Measurements from ENCODE around the gene SAMD9. TPM values are rescaled to one million over a fixed set of nuclear protein-coding genes. Genes with fewer than 3 reads are reported as not detected.
A peak's percentile ranks its signal among the peaks of the same experiment; 100 is the strongest.

Gene SAMD9
- total RNA-seq, 1 experiment from 2014 or later, result 1.9 TPM

GRCh38 chr7:93055543-93056107 lies 62.2 kb downstream of the SAMD9 start:
- Histone ChIP-seq H3K36me3 (ENCODE audit: insufficient read depth, low read length, poor library complexity, severe bottlenecking) (no peaks in the 10 kb centered on the region), H3K27ac (ENCODE audit: low read depth, low read length, poor library complexity, severe bottlenecking) (no peak overlapping the region), H3K27me3 (replicated peaks; ENCODE audit: insufficient read depth, low read depth, low read length, poor library complexity) (peaks cover 30% of the 10 kb centered on the region), H3K4me1 (ENCODE audit: insufficient read depth, low read length, poor library complexity, severe bottlenecking) (no peaks in the 10 kb centered on the region), H3K9me3 (ENCODE audit: low read depth, low read length, poor library complexity, severe bottlenecking) (no peaks in the 10 kb centered on the region), H3K4me3 (ENCODE audit: low read depth, low read length, poor library complexity, severe bottlenecking) (no peak overlapping the region)
- ChIA-PET CTCF (no interaction called here), POLR2A (ENCODE audit: low non-redundant PET) (no interaction called here)
- TF ChIP-seq, protein P1, sequence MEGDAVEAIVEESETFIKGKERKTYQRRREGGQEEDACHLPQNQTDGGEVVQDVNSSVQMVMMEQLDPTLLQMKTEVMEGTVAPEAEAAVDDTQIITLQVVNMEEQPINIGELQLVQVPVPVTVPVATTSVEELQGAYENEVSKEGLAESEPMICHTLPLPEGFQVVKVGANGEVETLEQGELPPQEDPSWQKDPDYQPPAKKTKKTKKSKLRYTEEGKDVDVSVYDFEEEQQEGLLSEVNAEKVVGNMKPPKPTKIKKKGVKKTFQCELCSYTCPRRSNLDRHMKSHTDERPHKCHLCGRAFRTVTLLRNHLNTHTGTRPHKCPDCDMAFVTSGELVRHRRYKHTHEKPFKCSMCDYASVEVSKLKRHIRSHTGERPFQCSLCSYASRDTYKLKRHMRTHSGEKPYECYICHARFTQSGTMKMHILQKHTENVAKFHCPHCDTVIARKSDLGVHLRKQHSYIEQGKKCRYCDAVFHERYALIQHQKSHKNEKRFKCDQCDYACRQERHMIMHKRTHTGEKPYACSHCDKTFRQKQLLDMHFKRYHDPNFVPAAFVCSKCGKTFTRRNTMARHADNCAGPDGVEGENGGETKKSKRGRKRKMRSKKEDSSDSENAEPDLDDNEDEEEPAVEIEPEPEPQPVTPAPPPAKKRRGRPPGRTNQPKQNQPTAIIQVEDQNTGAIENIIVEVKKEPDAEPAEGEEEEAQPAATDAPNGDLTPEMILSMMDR (conservative IDR thresholded peaks at IDR 0.05; ENCODE audit: low read depth, low read length), result peak; percentile 80
- TF ChIP-seq EZH2 (IDR thresholded peaks at IDR 0.05; ENCODE audit: borderline replicate concordance, low read depth, low read length, poor library complexity, severe bottlenecking), result no peak
- intact Hi-C loops (cut with micrococcal nuclease; ENCODE audit: unreplicated experiment), result loop anchor here (2.0 kb wide), 3 partner anchors 221 to 435 kb away; no protein-coding TSS in a partner anchor
- no TSS peak for BruUV-seq (replicated peaks)
- peak; percentile 62 for DNase-seq (ENCODE audit: low spot score)

DNA sequence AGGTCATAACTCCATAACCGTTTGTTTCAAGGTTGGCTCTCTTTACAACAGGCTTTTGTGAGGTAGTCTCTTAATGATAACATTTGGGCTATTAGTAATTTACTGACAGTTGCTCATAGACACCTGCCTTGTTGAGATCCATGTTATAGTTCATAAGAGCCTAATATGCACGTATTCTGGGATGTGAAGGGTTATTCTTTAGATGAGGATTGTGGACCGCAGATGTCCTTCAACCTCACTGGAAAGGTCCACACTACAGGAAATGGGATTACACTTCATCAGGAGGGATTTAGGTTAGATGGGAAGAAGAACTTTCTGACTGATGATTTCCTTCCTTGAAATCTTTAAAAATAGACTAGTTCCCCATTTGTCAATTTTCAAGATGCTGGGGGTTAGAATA lies 62.8 kb downstream of the SAMD9 start:
- ChIA-PET CTCF (no interaction called here), POLR2A (ENCODE audit: low non-redundant PET) (no interaction called here)
- no peak for DNase-seq (ENCODE audit: low spot score)
- no peak overlapping the region for H3K4me3 ChIP-seq (ENCODE audit: low read depth, low read length, poor library complexity, severe bottlenecking)
- no peak for TF ChIP-seq EZH2 (IDR thresholded peaks at IDR 0.05; ENCODE audit: borderline replicate concordance, low read depth, low read length, poor library complexity, severe bottlenecking)
- TF ChIP-seq, protein P1 (conservative IDR thresholded peaks at IDR 0.05; ENCODE audit: low read depth, low read length), result no peak
- no peaks in the 10 kb centered on the region for H3K36me3 ChIP-seq (ENCODE audit: insufficient read depth, low read length, poor library complexity, severe bottlenecking)
- H3K9me3 ChIP-seq (ENCODE audit: low read depth, low read length, poor library complexity, severe bottlenecking), result no peaks in the 10 kb centered on the region
- H3K27me3 ChIP-seq (replicated peaks; ENCODE audit: insufficient read depth, low read depth, low read length, poor library complexity), result peaks cover 24% of the 10 kb centered on the region
- intact Hi-C loops (cut with micrococcal nuclease; ENCODE audit: unreplicated experiment), result loop anchor here (2.0 kb wide), 3 partner anchors 220 to 434 kb away; no protein-coding TSS in a partner anchor
- no TSS peak for BruUV-seq (replicated peaks)
- H3K27ac ChIP-seq (ENCODE audit: low read depth, low read length, poor library complexity, severe bottlenecking), result no peak overlapping the region
- no peaks in the 10 kb centered on the region for H3K4me1 ChIP-seq (ENCODE audit: insufficient read depth, low read length, poor library complexity, severe bottlenecking)

DNA sequence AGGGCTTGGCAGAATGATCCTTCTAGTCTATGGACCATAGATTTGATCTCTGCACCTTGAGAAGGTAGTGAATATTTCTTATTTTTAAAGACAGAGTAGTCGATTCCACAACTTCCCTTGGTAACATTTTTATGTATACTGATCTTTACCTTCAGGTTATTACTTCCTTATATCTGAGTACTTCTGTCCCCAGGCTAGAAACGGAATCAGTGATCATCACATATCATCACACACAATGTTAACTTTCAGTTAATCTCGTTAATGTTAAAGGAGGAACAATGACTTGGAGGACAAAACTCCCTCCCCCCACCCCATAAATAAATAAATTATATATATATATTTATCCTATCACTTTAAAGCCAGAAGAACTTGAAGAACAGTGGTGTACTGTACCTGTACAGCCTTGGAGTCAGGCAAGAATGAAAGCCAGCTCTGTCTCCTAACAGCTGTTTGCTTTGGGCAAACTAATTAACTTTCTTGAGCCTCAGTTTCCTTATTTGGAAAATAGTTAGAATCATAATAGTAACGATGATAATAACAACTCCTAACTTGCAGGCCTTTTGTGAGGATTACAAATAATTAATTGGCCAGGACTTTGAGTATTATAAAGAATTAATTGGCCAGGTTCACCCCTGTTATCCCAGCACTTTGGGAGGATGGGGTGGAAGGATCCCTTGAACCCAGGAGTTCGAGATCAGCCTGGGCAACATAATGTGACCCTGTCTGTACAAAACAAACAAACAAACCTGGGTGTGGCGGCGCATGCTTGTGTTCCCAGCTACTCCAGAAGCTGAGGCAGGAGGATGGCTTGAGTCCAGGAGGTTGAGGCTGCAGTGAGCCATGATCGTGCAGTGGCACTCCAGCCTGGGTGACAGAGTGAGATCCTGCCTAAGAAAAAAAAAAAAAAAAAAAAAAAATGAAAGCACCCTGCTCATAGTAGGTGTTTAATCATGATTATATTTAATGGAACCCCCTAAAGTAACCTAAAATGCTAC lies 63.5 kb downstream of the SAMD9 start:
- no peak for DNase-seq (ENCODE audit: low spot score)
- H3K4me3 ChIP-seq (ENCODE audit: low read depth, low read length, poor library complexity, severe bottlenecking), result no peak overlapping the region
- BruUV-seq (replicated peaks), result no TSS peak
- no peaks in the 10 kb centered on the region for H3K9me3 ChIP-seq (ENCODE audit: low read depth, low read length, poor library complexity, severe bottlenecking)
- no peaks in the 10 kb centered on the region for H3K4me1 ChIP-seq (ENCODE audit: insufficient read depth, low read length, poor library complexity, severe bottlenecking)
- peaks cover 19% of the 10 kb centered on the region for H3K27me3 ChIP-seq (replicated peaks; ENCODE audit: insufficient read depth, low read depth, low read length, poor library complexity)
- intact Hi-C loops (cut with micrococcal nuclease; ENCODE audit: unreplicated experiment), result loop anchor here (2.0 kb wide), 3 partner anchors 219 to 433 kb away; no protein-coding TSS in a partner anchor
- no peak for TF ChIP-seq EZH2 (IDR thresholded peaks at IDR 0.05; ENCODE audit: borderline replicate concordance, low read depth, low read length, poor library complexity, severe bottlenecking)
- TF ChIP-seq, protein P1 (conservative IDR thresholded peaks at IDR 0.05; ENCODE audit: low read depth, low read length), result no peak
- ChIA-PET CTCF (no interaction called here), POLR2A (ENCODE audit: low non-redundant PET) (no interaction called here)
- H3K36me3 ChIP-seq (ENCODE audit: insufficient read depth, low read length, poor library complexity, severe bottlenecking), result no peaks in the 10 kb centered on the region
- H3K27ac ChIP-seq (ENCODE audit: low read depth, low read length, poor library complexity, severe bottlenecking), result no peak overlapping the region

Data from A673 (cell line).